ENCODE data around the gene SPINK4.

Gene SPINK4

GRCh38 chr9:33255471-33255870 is 15.5 kb downstream of the SPINK4 start:
- in situ Hi-C loops (cut with MboI; ENCODE audit: low sequenced_read_pairs) = no loop called here

- in situ Hi-C loops (cut with MboI; ENCODE audit: low sequenced_read_pairs) = no loop called here
These were observed 16.3 kb downstream of the SPINK4 start for GRCh38 chr9:33256236-33256635.

GRCh38 chr9:33257276-33257675 is 17.3 kb downstream of the SPINK4 start:
- in situ Hi-C loops (cut with MboI; ENCODE audit: low sequenced_read_pairs) = no loop called here

- in situ Hi-C loops (cut with MboI; ENCODE audit: low sequenced_read_pairs) = no loop called here
These were observed 20.4 kb downstream of the SPINK4 start for GRCh38 chr9:33260372-33260771.

GRCh38 chr9:33263131-33264002 is 23.4 kb downstream of the SPINK4 start:
- in situ Hi-C loops (cut with MboI; ENCODE audit: low sequenced_read_pairs) = no loop called here

GRCh38 chr9:33264003-33264472 is 24.1 kb downstream of the SPINK4 start:
- in situ Hi-C loops (cut with MboI; ENCODE audit: low sequenced_read_pairs) = no loop called here

GRCh38 chr9:33264473-33265177 is 24.7 kb downstream of the SPINK4 start, which contains the start of the genes BAG1 and CHMP5:
Gene BAG1, minus strand, starts transcription at chr9:33264708.
Gene CHMP5, plus strand, starts transcription at chr9:33265049. Its CDS starts 30 bp downstream, at chr9:33265079.
- in situ Hi-C loops (cut with MboI; ENCODE audit: low sequenced_read_pairs) = no loop called here

GRCh38 chr9:33265211-33265865 is 25.4 kb downstream of the SPINK4 start:
- in situ Hi-C loops (cut with MboI; ENCODE audit: low sequenced_read_pairs) = no loop called here

- in situ Hi-C loops (cut with MboI; ENCODE audit: low sequenced_read_pairs) = no loop called here
These were observed 27.3 kb downstream of the SPINK4 start for GRCh38 chr9:33267151-33267767.

- in situ Hi-C loops (cut with MboI; ENCODE audit: low sequenced_read_pairs) = no loop called here
These were observed 30.2 kb downstream of the SPINK4 start for GRCh38 chr9:33270146-33270545.

- in situ Hi-C loops (cut with MboI; ENCODE audit: low sequenced_read_pairs) = no loop called here
These were observed 32.1 kb downstream of the SPINK4 start for GRCh38 chr9:33272061-33272460.

GRCh38 chr9:33273266-33273971 is 33.5 kb downstream of the SPINK4 start:
- in situ Hi-C loops (cut with MboI; ENCODE audit: low sequenced_read_pairs) = no loop called here

- in situ Hi-C loops (cut with MboI; ENCODE audit: low sequenced_read_pairs) = no loop called here
These were observed 34.0 kb downstream of the SPINK4 start for GRCh38 chr9:33273972-33274328.

- in situ Hi-C loops (cut with MboI; ENCODE audit: low sequenced_read_pairs) = no loop called here
These were observed 37.5 kb downstream of the SPINK4 start for GRCh38 chr9:33277484-33277883.

GRCh38 chr9:33285502-33285901 is 45.5 kb downstream of the SPINK4 start:
- in situ Hi-C loops (cut with MboI; ENCODE audit: low sequenced_read_pairs) = no loop called here

- in situ Hi-C loops (cut with MboI; ENCODE audit: low sequenced_read_pairs) = no loop called here
These were observed 47.1 kb downstream of the SPINK4 start for GRCh38 chr9:33287087-33287490.

GRCh38 chr9:33288235-33288634 is 48.3 kb downstream of the SPINK4 start:
- in situ Hi-C loops (cut with MboI; ENCODE audit: low sequenced_read_pairs) = no loop called here

- in situ Hi-C loops (cut with MboI; ENCODE audit: low sequenced_read_pairs) = no loop called here
These were observed 49.0 kb downstream of the SPINK4 start for GRCh38 chr9:33288828-33289483.

GRCh38 chr9:33289496-33289895 is 49.5 kb downstream of the SPINK4 start:
- in situ Hi-C loops (cut with MboI; ENCODE audit: low sequenced_read_pairs) = no loop called here

- in situ Hi-C loops (cut with MboI; ENCODE audit: low sequenced_read_pairs) = no loop called here
These were observed 49.9 kb downstream of the SPINK4 start for GRCh38 chr9:33289936-33290246.
